ENCODE measurements around the gene BORCS5.

BORCS5 gene

GRCh38 chr12:12425001-12425400 is 68.1 kb downstream of the BORCS5 start:
- no peak overlapping the region for H3K9ac ChIP-seq (ENCODE audit: low read depth, low read length)
- no peaks in the 10 kb centered on the region for H3K4me1 ChIP-seq (ENCODE audit: insufficient read depth, low read length)
- H3K36me3 ChIP-seq (ENCODE audit: insufficient read depth, low read length): no peaks in the 10 kb centered on the region
- no peaks in the 10 kb centered on the region; the same call in 1 of the 2 replicates for H3K9me3 ChIP-seq (ENCODE audit: control insufficient read depth, insufficient read depth, low read length)

- Histone ChIP-seq H3K9ac (ENCODE audit: low read depth, low read length) (no peak overlapping the region), H3K36me3 (ENCODE audit: insufficient read depth, low read length) (no peaks in the 10 kb centered on the region), H3K9me3 (ENCODE audit: control insufficient read depth, insufficient read depth, low read length) (no peaks in the 10 kb centered on the region; the same call in 1 of the 2 replicates), H3K4me1 (ENCODE audit: insufficient read depth, low read length) (no peaks in the 10 kb centered on the region)
Observed at GRCh38 chr12:12425616-12426015, 68.7 kb downstream of the BORCS5 start.

- Histone ChIP-seq H3K9ac (ENCODE audit: low read depth, low read length) (no peak overlapping the region), H3K4me1 (ENCODE audit: insufficient read depth, low read length) (no peaks in the 10 kb centered on the region), H3K9me3 (ENCODE audit: control insufficient read depth, insufficient read depth, low read length) (no peaks in the 10 kb centered on the region; the same call in 1 of the 2 replicates), H3K36me3 (ENCODE audit: insufficient read depth, low read length) (no peaks in the 10 kb centered on the region)
Observed at GRCh38 chr12:12427568-12427967, 70.7 kb downstream of the BORCS5 start.

GRCh38 chr12:12428047-12428446 is 71.2 kb downstream of the BORCS5 start:
- Histone ChIP-seq H3K9me3 (ENCODE audit: control insufficient read depth, insufficient read depth, low read length) (no peaks in the 10 kb centered on the region; the same call in 1 of the 2 replicates), H3K4me1 (ENCODE audit: insufficient read depth, low read length) (no peaks in the 10 kb centered on the region), H3K9ac (ENCODE audit: low read depth, low read length) (no peak overlapping the region), H3K36me3 (ENCODE audit: insufficient read depth, low read length) (no peaks in the 10 kb centered on the region)

GRCh38 chr12:12428961-12429657 is 72.2 kb downstream of the BORCS5 start:
- Histone ChIP-seq H3K9me3 (ENCODE audit: control insufficient read depth, insufficient read depth, low read length) (no peaks in the 10 kb centered on the region; the same call in 1 of the 2 replicates), H3K4me1 (ENCODE audit: insufficient read depth, low read length) (no peaks in the 10 kb centered on the region), H3K9ac (ENCODE audit: low read depth, low read length) (no peak overlapping the region), H3K36me3 (ENCODE audit: insufficient read depth, low read length) (no peaks in the 10 kb centered on the region)

GRCh38 chr12:12432364-12432763 is 75.5 kb downstream of the BORCS5 start:
- Histone ChIP-seq H3K36me3 (ENCODE audit: insufficient read depth, low read length) (no peaks in the 10 kb centered on the region), H3K9me3 (ENCODE audit: control insufficient read depth, insufficient read depth, low read length) (no peaks in the 10 kb centered on the region; the same call in 1 of the 2 replicates), H3K9ac (ENCODE audit: low read depth, low read length) (no peak overlapping the region), H3K4me1 (ENCODE audit: insufficient read depth, low read length) (no peaks in the 10 kb centered on the region)

- Histone ChIP-seq H3K9ac (ENCODE audit: low read depth, low read length) (no peak overlapping the region), H3K4me1 (ENCODE audit: insufficient read depth, low read length) (no peaks in the 10 kb centered on the region), H3K9me3 (ENCODE audit: control insufficient read depth, insufficient read depth, low read length) (no peaks in the 10 kb centered on the region; the same call in 1 of the 2 replicates), H3K36me3 (ENCODE audit: insufficient read depth, low read length) (no peaks in the 10 kb centered on the region)
Observed at GRCh38 chr12:12433203-12433731, 76.4 kb downstream of the BORCS5 start.

- Histone ChIP-seq H3K9ac (ENCODE audit: low read depth, low read length) (no peak overlapping the region), H3K36me3 (ENCODE audit: insufficient read depth, low read length) (no peaks in the 10 kb centered on the region), H3K9me3 (ENCODE audit: control insufficient read depth, insufficient read depth, low read length) (no peaks in the 10 kb centered on the region), H3K4me1 (ENCODE audit: insufficient read depth, low read length) (no peaks in the 10 kb centered on the region)
Observed at GRCh38 chr12:12436831-12437345, 80.0 kb downstream of the BORCS5 start.

- Histone ChIP-seq H3K9ac (ENCODE audit: low read depth, low read length) (no peak overlapping the region), H3K36me3 (ENCODE audit: insufficient read depth, low read length) (no peaks in the 10 kb centered on the region), H3K9me3 (ENCODE audit: control insufficient read depth, insufficient read depth, low read length) (no peaks in the 10 kb centered on the region), H3K4me1 (ENCODE audit: insufficient read depth, low read length) (no peaks in the 10 kb centered on the region)
Observed at GRCh38 chr12:12439636-12440035, 82.8 kb downstream of the BORCS5 start.

- Histone ChIP-seq H3K9me3 (ENCODE audit: control insufficient read depth, insufficient read depth, low read length) (no peaks in the 10 kb centered on the region), H3K36me3 (ENCODE audit: insufficient read depth, low read length) (no peaks in the 10 kb centered on the region), H3K4me1 (ENCODE audit: insufficient read depth, low read length) (no peaks in the 10 kb centered on the region), H3K9ac (ENCODE audit: low read depth, low read length) (no peak overlapping the region)
Observed at GRCh38 chr12:12440784-12441428, 84.0 kb downstream of the BORCS5 start.

- Histone ChIP-seq H3K4me1 (ENCODE audit: insufficient read depth, low read length) (no peaks in the 10 kb centered on the region), H3K9me3 (ENCODE audit: control insufficient read depth, insufficient read depth, low read length) (no peaks in the 10 kb centered on the region), H3K36me3 (ENCODE audit: insufficient read depth, low read length) (no peaks in the 10 kb centered on the region), H3K9ac (ENCODE audit: low read depth, low read length) (no peak overlapping the region)
Observed at GRCh38 chr12:12441429-12441807, 84.5 kb downstream of the BORCS5 start.

GRCh38 chr12:12441843-12442461 is 85.1 kb downstream of the BORCS5 start:
- Histone ChIP-seq H3K9ac (ENCODE audit: low read depth, low read length) (no peak overlapping the region), H3K36me3 (ENCODE audit: insufficient read depth, low read length) (no peaks in the 10 kb centered on the region), H3K4me1 (ENCODE audit: insufficient read depth, low read length) (no peaks in the 10 kb centered on the region), H3K9me3 (ENCODE audit: control insufficient read depth, insufficient read depth, low read length) (no peaks in the 10 kb centered on the region)

- no peak overlapping the region for H3K9ac ChIP-seq (ENCODE audit: low read depth, low read length)
- H3K4me1 ChIP-seq (ENCODE audit: insufficient read depth, low read length): no peaks in the 10 kb centered on the region
- no peaks in the 10 kb centered on the region for H3K36me3 ChIP-seq (ENCODE audit: insufficient read depth, low read length)
- H3K9me3 ChIP-seq (ENCODE audit: control insufficient read depth, insufficient read depth, low read length): no peaks in the 10 kb centered on the region
Observed at GRCh38 chr12:12442548-12443071, 85.7 kb downstream of the BORCS5 start.

GRCh38 chr12:12443431-12443878 is 86.6 kb downstream of the BORCS5 start:
- no peaks in the 10 kb centered on the region for H3K9me3 ChIP-seq (ENCODE audit: control insufficient read depth, insufficient read depth, low read length)
- no peaks in the 10 kb centered on the region for H3K4me1 ChIP-seq (ENCODE audit: insufficient read depth, low read length)
- H3K36me3 ChIP-seq (ENCODE audit: insufficient read depth, low read length): no peaks in the 10 kb centered on the region
- no peak overlapping the region for H3K9ac ChIP-seq (ENCODE audit: low read depth, low read length)
